Adipose tissue (tissue), 3 donors: Measurements from ENCODE around the gene CDK4. TPM values are rescaled to one million over a fixed set of nuclear protein-coding genes. Genes with fewer than 3 reads are reported as not detected.
"Not testable (repeated sequence)": the region's sequence is repeated elsewhere in the genome, so short reads cannot be mapped to it uniquely, and the experiment has no call there.

Source experiments
- H3K27ac ChIP-seq: one replicate; pipeline ENCODE4 v1.5.1; 2013; ENCODE audit warnings: low read depth, low read length
- WGBS, 3 donors: extraction: QIAGEN DNeasy Blood & Tissue Kit; methylation state at CpG; one replicate each; pipeline ENCODE4 v1.1.7; 2013; 5-methylcytosine and 5-hydroxymethylcytosine counted together
- polyA plus RNA-seq, 3 donors: library from polyadenylated mRNA; stranded (reverse); fragments of 200-250 nt; gene quantifications; one replicate each; pipeline ENCODE4 v1.2.3, GENCODE V29; 2013
- donor health status: healthy with polysubstance abuse.
- donor health status: Bipolar disorder and iron deficiency.
- donor health status: healthy.

CDK4 gene
- polyA plus RNA-seq, 3 donors, result 50.9 to 96.4 (median 73.9) TPM

DNA sequence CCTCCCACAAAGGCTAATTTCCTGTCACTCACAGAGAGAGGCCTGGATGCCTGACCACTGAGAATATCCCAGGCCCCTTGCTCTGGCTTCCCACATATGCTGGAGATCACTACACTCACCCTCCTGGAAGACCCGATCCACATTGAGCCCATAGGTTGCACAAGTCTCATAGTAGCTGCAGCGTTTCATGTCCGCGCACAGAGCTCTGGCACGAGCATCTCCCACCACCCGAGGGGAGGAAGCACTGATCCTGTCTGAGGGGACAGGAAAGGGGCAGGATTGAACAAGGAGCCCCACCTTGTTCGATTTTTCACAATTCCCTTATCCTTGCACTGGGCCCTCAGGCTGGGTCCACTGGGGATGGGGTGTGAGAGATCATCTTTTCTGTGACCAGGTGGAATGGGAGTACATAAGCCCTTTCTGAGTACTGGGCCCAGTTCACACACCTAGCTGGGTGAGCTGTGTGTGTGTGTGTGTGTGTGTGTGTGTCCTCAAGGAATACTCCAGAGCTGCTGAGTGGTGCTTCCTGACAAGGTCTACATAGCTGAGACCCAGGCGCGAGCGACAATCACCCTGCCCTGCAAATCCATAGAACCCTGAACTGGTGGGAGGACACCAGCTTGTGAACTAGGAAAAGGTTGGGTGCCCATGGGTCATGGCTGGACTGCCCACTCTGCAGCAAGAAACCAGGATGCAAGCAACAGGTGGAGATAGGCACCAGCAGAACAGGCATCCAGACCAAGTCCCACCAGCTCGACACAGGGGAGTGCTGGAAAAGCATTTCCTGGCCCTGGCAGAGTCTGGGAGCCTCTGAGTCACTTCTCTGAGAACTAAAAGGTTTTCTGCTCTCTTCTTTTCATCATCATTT is 19.1 kb downstream of the CDK4 start:
- H3K27ac ChIP-seq, result no peak overlapping the region
- 79 to 84% (median 80%) methylated on average over 11 of the region's 11 CpGs for WGBS, 3 donors

DNA sequence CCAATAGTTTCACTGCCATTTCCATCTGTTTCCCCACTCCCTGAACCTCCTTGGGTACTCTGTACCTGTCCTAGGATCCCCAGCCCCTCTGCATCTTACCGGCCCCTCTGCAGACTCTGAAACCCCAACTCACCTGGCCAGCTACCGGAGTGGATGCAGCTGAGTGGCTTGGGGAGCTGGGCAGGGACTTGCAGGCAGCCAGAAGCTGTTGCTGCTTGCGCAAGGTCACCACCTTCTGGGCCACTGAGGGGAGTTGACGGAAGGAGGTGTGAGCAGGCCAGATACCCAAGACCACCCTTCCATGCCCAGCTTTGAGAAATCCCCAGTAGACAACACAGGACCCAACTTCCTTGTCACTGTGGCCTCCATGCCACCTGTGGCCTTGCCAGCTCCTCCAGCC is 19.8 kb downstream of the CDK4 start:
- 73 to 84% (median 78%) methylated on average over 4 of the region's 4 CpGs for WGBS, 3 donors
- H3K27ac ChIP-seq, result no peak overlapping the region

GRCh38 chr12:57731411-57732080 is 20.6 kb downstream of the CDK4 start:
- WGBS, 3 donors, result 70 to 85% (median 82%) methylated on average over 19 of the region's 19 CpGs
- H3K27ac ChIP-seq, result no peak overlapping the region

- WGBS, 3 donors, result 78 to 88% (median 87%) methylated on average over 13 of the region's 13 CpGs
- no peak overlapping the region for H3K27ac ChIP-seq
Measured at GRCh38 chr12:57730336-57731067, 21.6 kb downstream of the CDK4 start.

DNA sequence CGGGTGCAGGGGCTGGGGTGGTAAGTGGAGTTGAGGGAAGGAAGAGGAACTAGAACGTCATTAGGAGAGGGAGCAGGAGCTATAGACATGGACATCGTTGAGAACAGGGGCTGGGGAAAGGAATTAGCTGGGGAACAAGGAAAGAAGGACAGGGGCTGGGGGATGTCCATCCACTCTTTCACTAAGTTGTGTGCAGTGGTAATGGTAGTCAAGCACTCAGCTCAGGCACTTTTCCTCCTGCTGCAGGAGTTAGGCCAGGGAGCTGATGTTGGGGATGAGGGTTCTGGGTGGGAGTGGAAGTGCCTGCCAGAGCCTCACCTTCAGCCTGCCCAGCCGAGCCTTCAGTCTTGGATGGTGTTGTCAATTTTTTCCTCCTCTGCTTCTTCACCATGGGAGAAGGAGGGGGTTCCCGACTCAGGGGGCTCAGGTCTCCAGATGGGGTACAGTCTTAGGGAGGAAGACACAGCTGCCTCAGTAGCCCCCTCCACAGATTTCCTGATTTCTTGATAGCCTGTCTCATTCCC is 22.7 kb downstream of the CDK4 start:
- 49 to 67% (median 58%) methylated on average over 5 of the region's 5 CpGs for WGBS, 3 donors
- H3K27ac ChIP-seq, result no peak overlapping the region

DNA sequence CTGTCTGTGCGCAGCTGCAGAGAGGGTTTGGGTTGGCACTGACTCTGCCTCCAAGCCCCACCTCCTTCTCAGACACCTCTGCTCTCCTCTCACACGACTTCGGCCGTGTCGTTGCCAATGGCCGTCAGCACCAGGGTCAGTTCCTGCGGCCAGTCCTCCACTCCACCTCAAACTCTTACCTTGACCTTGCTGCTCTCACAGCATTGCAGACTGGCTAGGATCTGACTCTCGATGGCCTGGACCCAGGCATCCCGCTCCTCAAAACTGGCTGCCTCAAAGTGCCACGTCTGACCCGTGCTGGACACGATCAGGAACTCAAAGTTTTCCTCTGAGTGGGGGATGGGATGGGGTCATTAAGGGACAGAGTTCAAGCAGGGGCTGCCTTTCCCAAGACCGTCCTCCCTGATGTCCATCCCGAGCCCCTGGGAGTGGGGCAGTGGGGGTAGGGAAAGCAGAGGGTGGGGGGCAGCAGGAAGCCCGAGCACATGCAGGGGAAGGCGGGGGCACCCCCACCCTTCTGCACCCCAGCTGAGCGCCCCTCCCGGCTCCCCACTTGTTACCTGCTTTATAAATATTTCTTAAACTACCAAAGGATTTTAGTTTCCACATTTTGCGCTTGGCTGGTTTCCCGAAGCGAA is 24.2 kb downstream of the CDK4 start:
- H3K27ac ChIP-seq, result no peak overlapping the region
- 52 to 70% (median 68%) methylated on average over 21 of the region's 21 CpGs for WGBS, 3 donors

GRCh38 chr12:57726884-57727757 is 25.0 kb downstream of the CDK4 start:
- 10 to 58% (median 46%) methylated on average over 75 to 76 of the region's 76 CpGs for WGBS, 3 donors
- H3K27ac ChIP-seq, result no peak overlapping the region

DNA sequence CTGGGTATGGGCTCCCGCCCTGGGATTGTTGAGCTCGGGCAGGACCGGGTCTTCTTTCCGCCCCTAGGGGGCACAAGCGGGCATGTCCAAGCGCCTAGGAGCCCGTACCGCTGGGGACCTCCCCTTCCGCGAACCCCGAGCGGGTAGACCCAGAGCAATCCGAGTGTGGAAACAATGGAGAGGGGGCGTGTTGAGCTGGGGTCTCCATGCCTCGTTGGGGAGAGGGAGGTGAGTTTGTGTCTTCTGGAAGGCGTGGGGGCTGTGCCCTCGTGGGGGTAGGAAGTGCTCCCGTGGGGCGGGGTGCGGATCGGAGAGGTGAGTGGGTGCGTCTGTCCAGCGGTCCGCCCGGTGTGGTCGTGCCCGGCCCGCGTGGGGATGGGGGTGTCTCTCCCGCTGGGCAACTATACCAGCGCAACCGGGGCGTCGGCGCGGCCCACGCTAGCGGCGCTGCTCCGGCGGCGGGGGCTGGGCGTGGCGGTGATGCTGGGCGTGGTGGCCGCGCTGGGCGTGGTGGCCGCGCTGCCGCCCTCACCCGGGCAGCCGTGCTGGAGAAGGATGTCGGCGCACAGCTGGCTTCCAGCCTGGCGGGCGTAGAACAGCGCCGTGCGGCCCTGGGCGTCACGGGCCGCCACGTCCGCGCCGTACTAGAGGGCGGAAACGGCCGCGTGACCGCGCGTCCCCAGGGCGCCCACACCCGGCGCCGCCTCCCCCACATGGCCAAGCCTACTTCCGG is 25.8 kb downstream of the CDK4 start:
- WGBS, 3 donors, result 9 to 48% (median 31%) methylated on average over 52 to 79 of the region's 79 CpGs
- H3K27ac ChIP-seq, result no peak overlapping the region

- H3K27ac ChIP-seq, result no peak overlapping the region
- 7 to 42% (median 39%) methylated on average over 10 of the region's 10 CpGs for WGBS, 3 donors
Measured at GRCh38 chr12:57725851-57726150, 26.3 kb downstream of the CDK4 start.

- WGBS, 3 donors, result 57 to 67% (median 62%) methylated on average over 8 to 11 of the region's 11 CpGs
Measured at GRCh38 chr12:57724936-57725740, 27.0 kb downstream of the CDK4 start.

DNA sequence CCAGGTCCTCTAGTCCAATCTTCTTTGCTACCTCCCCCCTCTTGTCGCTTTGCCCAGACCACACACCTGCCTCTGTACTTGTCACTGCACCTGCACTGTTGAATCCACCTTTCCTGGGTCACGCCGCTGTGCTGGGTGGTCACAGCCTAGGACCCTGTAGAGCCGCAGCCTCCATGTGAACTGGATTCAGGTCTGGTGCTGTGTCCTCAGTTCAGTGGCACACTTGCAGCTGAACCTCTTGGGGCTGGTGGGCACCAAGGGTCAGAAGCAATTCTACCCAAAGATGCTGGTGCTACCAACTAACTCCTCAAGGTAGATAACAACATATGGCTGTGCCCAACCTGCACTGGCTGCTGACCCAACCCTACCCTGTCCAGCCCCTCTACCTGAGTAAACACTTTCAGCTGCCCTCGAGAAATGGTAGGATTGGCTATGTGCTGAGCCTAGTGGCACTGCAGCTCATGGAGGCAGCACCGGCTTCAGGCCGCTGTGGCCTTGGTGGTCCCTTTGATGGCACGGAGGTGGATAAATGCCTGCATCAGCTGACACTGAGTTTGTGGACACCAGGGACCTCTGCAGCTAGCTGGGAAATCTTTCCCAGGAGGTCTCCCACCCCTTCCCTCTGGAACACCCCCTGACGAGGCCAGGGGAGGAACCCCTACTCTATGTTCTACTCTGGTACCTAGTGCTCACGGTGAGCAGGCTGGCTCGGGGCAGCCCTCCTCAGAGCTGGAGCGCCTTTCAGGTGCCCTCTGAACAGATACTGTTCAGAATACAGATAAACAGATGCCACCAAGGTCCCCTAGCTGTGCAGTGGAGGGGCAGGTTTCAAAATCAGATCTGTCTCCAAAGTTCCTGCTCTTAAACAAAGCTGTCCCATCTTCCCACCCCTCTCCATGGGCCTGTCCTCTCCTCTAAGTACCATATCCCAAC is 27.8 kb downstream of the CDK4 start:
- WGBS, 3 donors, result 70 to 88% (median 83%) methylated on average over 12 of the region's 12 CpGs

More at GRCh38 chr12:57724936-57725740, 27.0 kb downstream of the CDK4 start:
- no peak overlapping the region for H3K27ac ChIP-seq

GRCh38 chr12:57723630-57723962 is 28.5 kb downstream of the CDK4 start:
- 63 to 78% (median 69%) methylated on average over 2 of the region's 2 CpGs for WGBS, 3 donors
- H3K27ac ChIP-seq, result no peak overlapping the region

More for the DNA sequence above, 27.8 kb downstream of the CDK4 start:
- no peak overlapping the region for H3K27ac ChIP-seq

DNA sequence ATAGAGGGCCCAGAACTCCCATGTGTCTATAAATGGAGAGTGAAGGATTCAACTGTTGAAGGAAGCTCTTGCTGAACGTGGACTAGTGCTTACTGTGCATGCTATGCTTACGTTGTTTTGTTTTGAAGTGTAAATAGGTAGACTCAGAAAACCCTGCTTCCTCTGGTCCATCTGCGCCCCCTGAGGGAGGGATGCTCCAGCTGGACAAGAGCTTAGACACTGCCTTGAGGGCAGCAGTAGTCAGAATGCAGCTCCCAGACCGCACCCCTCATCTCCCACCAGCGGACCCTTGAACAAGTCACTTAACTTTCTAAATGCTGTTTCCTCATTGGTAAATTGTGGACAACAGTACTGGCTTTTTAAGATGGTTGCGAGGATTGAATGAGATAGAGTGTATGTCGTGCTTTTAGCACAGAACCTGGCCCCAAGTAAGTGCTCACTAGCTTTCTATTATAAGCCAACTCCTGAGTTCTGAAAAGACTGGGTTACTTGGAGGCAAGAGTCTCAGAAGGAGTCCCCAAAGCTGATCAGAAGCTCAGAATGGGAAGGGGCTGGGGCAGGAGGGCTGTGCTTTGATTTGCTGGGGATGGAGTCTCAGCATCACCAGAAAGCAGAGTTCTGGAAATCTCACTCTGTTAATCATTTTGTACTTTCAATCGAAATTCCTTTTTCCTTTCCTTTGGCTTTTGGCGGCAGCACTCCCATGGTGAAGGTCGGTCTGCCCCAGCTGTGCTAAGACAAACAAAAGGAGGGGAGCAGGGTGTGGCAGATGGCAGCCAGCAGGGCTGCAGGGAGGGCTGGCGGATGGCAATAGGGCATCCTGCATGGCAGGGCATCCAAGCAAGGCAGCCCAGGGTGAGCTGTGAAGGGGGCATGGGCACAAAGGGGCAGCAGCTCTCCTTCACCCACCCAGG is 29.1 kb downstream of the CDK4 start:
- WGBS, 3 donors, result 54 to 68% (median 64%) methylated on average over 11 of the region's 11 CpGs
- no peak overlapping the region for H3K27ac ChIP-seq

- H3K27ac ChIP-seq, result not testable (repeated sequence)
- whole genome bisulfite sequencing, 3 donors, result 92 to 95% (median 93%) methylated on average over 15 to 16 of the region's 16 CpGs
Measured at GRCh38 chr12:57721846-57722608, 30.1 kb downstream of the CDK4 start.
